ENCODE data around the gene DNASE2.

Gene DNASE2

GRCh38 chr19:12871681-12872080 is 9.6 kb downstream of the DNASE2 start:
- H3K79me1 ChIP-seq (ENCODE audit: low read length) = no peaks in the 10 kb centered on the region
- H3K9ac ChIP-seq (ENCODE audit: low read length) = no peak overlapping the region
- H3K27ac ChIP-seq (ENCODE audit: low read depth, low read length) = no peak overlapping the region
- H2BK120ac ChIP-seq (ENCODE audit: low read depth, low read length) = no peak overlapping the region
- no peaks in the 10 kb centered on the region for H3K36me3 ChIP-seq (ENCODE audit: control insufficient read depth, insufficient read depth, low read length)
- no peak overlapping the region for H4K8ac ChIP-seq (ENCODE audit: low read depth, low read length)
- no peak overlapping the region for H2BK15ac ChIP-seq (replicated peaks; ENCODE audit: low read depth)
- H3K23ac ChIP-seq (ENCODE audit: low read length) = no peak overlapping the region
- no peaks in the 10 kb centered on the region for H3K27me3 ChIP-seq (ENCODE audit: insufficient read depth, low read length, poor library complexity)
- no peak overlapping the region for H2AK5ac ChIP-seq (ENCODE audit: low read length)
- no CpG with 5 or more reads among the region's 3 CpGs for WGBS (ENCODE audit: extremely low coverage, insufficient coverage, low lambda C conversion rate)
- no peak overlapping the region for H3K56ac ChIP-seq (ENCODE audit: low read length)
- no peaks in the 10 kb centered on the region for H3K4me1 ChIP-seq (ENCODE audit: control insufficient read depth, low read depth, low read length)
- no peak for DNase-seq
- H3K4ac ChIP-seq (ENCODE audit: low read depth, low read length) = no peak overlapping the region
- no peak overlapping the region for H3K4me2 ChIP-seq (ENCODE audit: low read length)
- no peak overlapping the region for H3K18ac ChIP-seq (ENCODE audit: low read length)
- no peak overlapping the region for H3K4me3 ChIP-seq (ENCODE audit: low read length)
- no peak overlapping the region for H2BK5ac ChIP-seq (ENCODE audit: low read length)
- H3K79me2 ChIP-seq (ENCODE audit: control insufficient read depth, insufficient read depth, low read length) = no peaks in the 10 kb centered on the region
- H4K5ac ChIP-seq (ENCODE audit: low read length) = no peak overlapping the region

GRCh38 chr19:12868540-12869112 is 12.6 kb downstream of the DNASE2 start:
- DNase-seq = peak; percentile 69

GRCh38 chr19:12867120-12868099 is 13.8 kb downstream of the DNASE2 start:
- no peaks in the 10 kb centered on the region for H3K27me3 ChIP-seq (ENCODE audit: insufficient read depth, low read length, poor library complexity)
- WGBS (ENCODE audit: extremely low coverage, insufficient coverage, low lambda C conversion rate) = no CpG with 5 or more reads among the region's 51 CpGs
- H3K79me2 ChIP-seq (ENCODE audit: control insufficient read depth, insufficient read depth, low read length) = no peaks in the 10 kb centered on the region
- no peak overlapping the region for H4K8ac ChIP-seq (ENCODE audit: low read depth, low read length)
- H3K36me3 ChIP-seq (ENCODE audit: control insufficient read depth, insufficient read depth, low read length) = no peaks in the 10 kb centered on the region
- no peaks in the 10 kb centered on the region for H3K4me1 ChIP-seq (ENCODE audit: control insufficient read depth, low read depth, low read length)
- H3K4ac ChIP-seq (ENCODE audit: low read depth, low read length) = no peak overlapping the region
- H3K27ac ChIP-seq (ENCODE audit: low read depth, low read length) = no peak overlapping the region
- H3K9ac ChIP-seq (ENCODE audit: low read length) = peak overlapping the region; percentile 80
- H3K18ac ChIP-seq (ENCODE audit: low read length) = peak overlapping the region; percentile 82
- no peak overlapping the region for H2BK5ac ChIP-seq (ENCODE audit: low read length)
- H2AK5ac ChIP-seq (ENCODE audit: low read length) = no peak overlapping the region
- no peak overlapping the region for H2BK15ac ChIP-seq (replicated peaks; ENCODE audit: low read depth)
- DNase-seq = peak; percentile 93
- no peak overlapping the region for H3K23ac ChIP-seq (ENCODE audit: low read length)
- H3K79me1 ChIP-seq (ENCODE audit: low read length) = no peaks in the 10 kb centered on the region
- H3K56ac ChIP-seq (ENCODE audit: low read length) = peak overlapping the region; percentile 91
- peak overlapping the region; percentile 44 for H3K4me3 ChIP-seq (ENCODE audit: low read length)
- no peak overlapping the region for H2BK120ac ChIP-seq (ENCODE audit: low read depth, low read length)
- no peak overlapping the region for H4K5ac ChIP-seq (ENCODE audit: low read length)
- peak overlapping the region; percentile 64 for H3K4me2 ChIP-seq (ENCODE audit: low read length)

More at GRCh38 chr19:12868540-12869112, 12.6 kb downstream of the DNASE2 start:
- H2BK120ac ChIP-seq (ENCODE audit: low read depth, low read length) = no peak overlapping the region
- H3K56ac ChIP-seq (ENCODE audit: low read length) = no peak overlapping the region
- H3K4me3 ChIP-seq (ENCODE audit: low read length) = no peak overlapping the region
- no peaks in the 10 kb centered on the region for H3K4me1 ChIP-seq (ENCODE audit: control insufficient read depth, low read depth, low read length)
- H3K18ac ChIP-seq (ENCODE audit: low read length) = no peak overlapping the region
- H3K4ac ChIP-seq (ENCODE audit: low read depth, low read length) = no peak overlapping the region
- no peak overlapping the region for H2BK5ac ChIP-seq (ENCODE audit: low read length)
- no peak overlapping the region for H3K9ac ChIP-seq (ENCODE audit: low read length)
- H3K79me1 ChIP-seq (ENCODE audit: low read length) = no peaks in the 10 kb centered on the region
- H2AK5ac ChIP-seq (ENCODE audit: low read length) = no peak overlapping the region
- no peak overlapping the region for H3K23ac ChIP-seq (ENCODE audit: low read length)
- H3K4me2 ChIP-seq (ENCODE audit: low read length) = no peak overlapping the region
- H3K36me3 ChIP-seq (ENCODE audit: control insufficient read depth, insufficient read depth, low read length) = no peaks in the 10 kb centered on the region
- no peaks in the 10 kb centered on the region for H3K79me2 ChIP-seq (ENCODE audit: control insufficient read depth, insufficient read depth, low read length)
- no CpG with 5 or more reads among the region's 10 CpGs for WGBS (ENCODE audit: extremely low coverage, insufficient coverage, low lambda C conversion rate)
- no peak overlapping the region for H3K27ac ChIP-seq (ENCODE audit: low read depth, low read length)
- no peak overlapping the region for H4K5ac ChIP-seq (ENCODE audit: low read length)
- H3K27me3 ChIP-seq (ENCODE audit: insufficient read depth, low read length, poor library complexity) = no peaks in the 10 kb centered on the region
- no peak overlapping the region for H2BK15ac ChIP-seq (replicated peaks; ENCODE audit: low read depth)
- no peak overlapping the region for H4K8ac ChIP-seq (ENCODE audit: low read depth, low read length)

- H3K27me3 ChIP-seq (ENCODE audit: insufficient read depth, low read length, poor library complexity) = no peaks in the 10 kb centered on the region
- H3K4me1 ChIP-seq (ENCODE audit: control insufficient read depth, low read depth, low read length) = no peaks in the 10 kb centered on the region
- no peak overlapping the region for H3K18ac ChIP-seq (ENCODE audit: low read length)
- no CpG with 5 or more reads among the region's 29 CpGs for WGBS (ENCODE audit: extremely low coverage, insufficient coverage, low lambda C conversion rate)
- H2BK15ac ChIP-seq (replicated peaks; ENCODE audit: low read depth) = no peak overlapping the region
- no peak for DNase-seq
- H2AK5ac ChIP-seq (ENCODE audit: low read length) = no peak overlapping the region
- peak overlapping the region; percentile 76 for H3K56ac ChIP-seq (ENCODE audit: low read length)
- no peaks in the 10 kb centered on the region for H3K79me2 ChIP-seq (ENCODE audit: control insufficient read depth, insufficient read depth, low read length)
- no peaks in the 10 kb centered on the region for H3K79me1 ChIP-seq (ENCODE audit: low read length)
- H3K9ac ChIP-seq (ENCODE audit: low read length) = no peak overlapping the region
- H3K4ac ChIP-seq (ENCODE audit: low read depth, low read length) = no peak overlapping the region
- no peak overlapping the region for H3K4me3 ChIP-seq (ENCODE audit: low read length)
- H3K27ac ChIP-seq (ENCODE audit: low read depth, low read length) = no peak overlapping the region
- H2BK120ac ChIP-seq (ENCODE audit: low read depth, low read length) = no peak overlapping the region
- H2BK5ac ChIP-seq (ENCODE audit: low read length) = no peak overlapping the region
- H4K5ac ChIP-seq (ENCODE audit: low read length) = no peak overlapping the region
- H4K8ac ChIP-seq (ENCODE audit: low read depth, low read length) = no peak overlapping the region
- no peaks in the 10 kb centered on the region for H3K36me3 ChIP-seq (ENCODE audit: control insufficient read depth, insufficient read depth, low read length)
- no peak overlapping the region for H3K4me2 ChIP-seq (ENCODE audit: low read length)
- no peak overlapping the region for H3K23ac ChIP-seq (ENCODE audit: low read length)
These were observed 14.7 kb downstream of the DNASE2 start for GRCh38 chr19:12866416-12867119.

- H3K4me2 ChIP-seq (ENCODE audit: low read length) = no peak overlapping the region
- no peaks in the 10 kb centered on the region for H3K4me1 ChIP-seq (ENCODE audit: control insufficient read depth, low read depth, low read length)
- no peak for DNase-seq
- H3K27ac ChIP-seq (ENCODE audit: low read depth, low read length) = no peak overlapping the region
- no peaks in the 10 kb centered on the region for H3K79me1 ChIP-seq (ENCODE audit: low read length)
- H2AK5ac ChIP-seq (ENCODE audit: low read length) = no peak overlapping the region
- H3K27me3 ChIP-seq (ENCODE audit: insufficient read depth, low read length, poor library complexity) = no peaks in the 10 kb centered on the region
- no peak overlapping the region for H2BK5ac ChIP-seq (ENCODE audit: low read length)
- H4K8ac ChIP-seq (ENCODE audit: low read depth, low read length) = no peak overlapping the region
- H3K4ac ChIP-seq (ENCODE audit: low read depth, low read length) = no peak overlapping the region
- no peak overlapping the region for H3K56ac ChIP-seq (ENCODE audit: low read length)
- no CpG with 5 or more reads among the region's 19 CpGs for WGBS (ENCODE audit: extremely low coverage, insufficient coverage, low lambda C conversion rate)
- no peak overlapping the region for H3K18ac ChIP-seq (ENCODE audit: low read length)
- no peak overlapping the region for H2BK120ac ChIP-seq (ENCODE audit: low read depth, low read length)
- no peaks in the 10 kb centered on the region for H3K79me2 ChIP-seq (ENCODE audit: control insufficient read depth, insufficient read depth, low read length)
- H4K5ac ChIP-seq (ENCODE audit: low read length) = no peak overlapping the region
- no peaks in the 10 kb centered on the region for H3K36me3 ChIP-seq (ENCODE audit: control insufficient read depth, insufficient read depth, low read length)
- no peak overlapping the region for H3K9ac ChIP-seq (ENCODE audit: low read length)
- H3K23ac ChIP-seq (ENCODE audit: low read length) = no peak overlapping the region
- H2BK15ac ChIP-seq (replicated peaks; ENCODE audit: low read depth) = no peak overlapping the region
- no peak overlapping the region for H3K4me3 ChIP-seq (ENCODE audit: low read length)
These were observed 15.4 kb downstream of the DNASE2 start for GRCh38 chr19:12865746-12866415.
